NCI-H1694 treated with DMSO at 0.1 percent for 48 hours (cell line): ENCODE measurements around the gene HMCES.
"Not testable (repeated sequence)": the region's sequence is repeated elsewhere in the genome, so short reads cannot be mapped to it uniquely, and the experiment has no call there.

Experiments
- DNase-seq: peaks from one replicate; lab custom pipeline; 2025; lab: John Stamatoyannopoulos, UW

The HMCES gene

GRCh38 chr3:129348734-129349133 lies 70.1 kb downstream of the HMCES start:
- DNase-seq: no peak

GRCh38 chr3:129349169-129349568 lies 70.5 kb downstream of the HMCES start:
- not testable (repeated sequence) for DNase-seq

- no peak for DNase-seq
Measured at GRCh38 chr3:129349791-129350190, 71.1 kb downstream of the HMCES start.

- DNase-seq: no peak
Measured at GRCh38 chr3:129352045-129352444, 73.4 kb downstream of the HMCES start.

- no peak for DNase-seq
Measured at GRCh38 chr3:129352650-129353588, 74.2 kb downstream of the HMCES start.

GRCh38 chr3:129353589-129353941 lies 74.9 kb downstream of the HMCES start:
- DNase-seq: no peak
